ENCODE measurements around the gene SMARCA5.

SMARCA5 gene

DNA sequence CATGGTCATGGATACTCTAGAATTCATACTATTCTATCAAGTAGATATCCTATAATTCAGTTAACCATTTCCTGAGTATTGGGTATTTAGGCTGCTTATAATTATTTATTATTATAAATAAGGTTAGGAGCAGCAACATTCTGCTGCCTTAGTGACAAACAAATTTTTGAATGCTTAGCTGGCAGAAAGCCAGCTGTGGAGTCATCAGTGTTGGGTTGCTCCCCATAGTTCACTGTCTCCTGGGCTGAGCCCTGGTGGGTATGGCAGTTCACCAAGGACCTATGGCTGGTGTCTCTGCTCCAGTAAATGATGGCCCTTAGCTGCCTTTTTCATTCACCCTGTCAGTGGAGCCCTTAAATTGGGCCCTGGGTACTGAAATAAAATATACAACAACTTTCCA, 61.8 kb downstream of the SMARCA5 start:
- Histone ChIP-seq H3K4me3 (ENCODE audit: low read length) (no peak overlapping the region), H3F3A (ENCODE audit: insufficient read depth, low read length) (no peaks in the 10 kb centered on the region), H3K9me3 (replicated peaks; ENCODE audit: insufficient read depth, low read length) (no peaks in the 10 kb centered on the region), H3K4me1 (ENCODE audit: low read length) (no peaks in the 10 kb centered on the region), H3K4me2 (ENCODE audit: low read depth, low read length) (no peak overlapping the region), H3K36me3 (replicated peaks; ENCODE audit: insufficient read depth, low read length) (no peaks in the 10 kb centered on the region), H3K9ac (ENCODE audit: low read length) (no peak overlapping the region), H3K27me3 (replicated peaks; ENCODE audit: insufficient read depth, low read length) (no peaks in the 10 kb centered on the region), H3K9me2 (replicated peaks; ENCODE audit: insufficient read depth, low read length) (no peaks in the 10 kb centered on the region), H3K79me2 (ENCODE audit: low read length) (no peaks in the 10 kb centered on the region), H3K27ac (ENCODE audit: low read length) (no peak overlapping the region), H4K20me1 (ENCODE audit: insufficient read depth, low read length) (no peaks in the 10 kb centered on the region), H2AFZ (ENCODE audit: low read length) (no peak overlapping the region)
- no peak for DNase-seq
- TF ChIP-seq, protein P1, sequence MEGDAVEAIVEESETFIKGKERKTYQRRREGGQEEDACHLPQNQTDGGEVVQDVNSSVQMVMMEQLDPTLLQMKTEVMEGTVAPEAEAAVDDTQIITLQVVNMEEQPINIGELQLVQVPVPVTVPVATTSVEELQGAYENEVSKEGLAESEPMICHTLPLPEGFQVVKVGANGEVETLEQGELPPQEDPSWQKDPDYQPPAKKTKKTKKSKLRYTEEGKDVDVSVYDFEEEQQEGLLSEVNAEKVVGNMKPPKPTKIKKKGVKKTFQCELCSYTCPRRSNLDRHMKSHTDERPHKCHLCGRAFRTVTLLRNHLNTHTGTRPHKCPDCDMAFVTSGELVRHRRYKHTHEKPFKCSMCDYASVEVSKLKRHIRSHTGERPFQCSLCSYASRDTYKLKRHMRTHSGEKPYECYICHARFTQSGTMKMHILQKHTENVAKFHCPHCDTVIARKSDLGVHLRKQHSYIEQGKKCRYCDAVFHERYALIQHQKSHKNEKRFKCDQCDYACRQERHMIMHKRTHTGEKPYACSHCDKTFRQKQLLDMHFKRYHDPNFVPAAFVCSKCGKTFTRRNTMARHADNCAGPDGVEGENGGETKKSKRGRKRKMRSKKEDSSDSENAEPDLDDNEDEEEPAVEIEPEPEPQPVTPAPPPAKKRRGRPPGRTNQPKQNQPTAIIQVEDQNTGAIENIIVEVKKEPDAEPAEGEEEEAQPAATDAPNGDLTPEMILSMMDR (IDR thresholded peaks at IDR 0.05; ENCODE audit: low read length) = no peak
- TF ChIP-seq EZH2 (optimal IDR thresholded peaks at IDR 0.05; ENCODE audit: low read depth, low read length) = no peak
- no peak for TF ChIP-seq EZH2phosphoT487 (IDR thresholded peaks at IDR 0.05; ENCODE audit: low read length)

DNA sequence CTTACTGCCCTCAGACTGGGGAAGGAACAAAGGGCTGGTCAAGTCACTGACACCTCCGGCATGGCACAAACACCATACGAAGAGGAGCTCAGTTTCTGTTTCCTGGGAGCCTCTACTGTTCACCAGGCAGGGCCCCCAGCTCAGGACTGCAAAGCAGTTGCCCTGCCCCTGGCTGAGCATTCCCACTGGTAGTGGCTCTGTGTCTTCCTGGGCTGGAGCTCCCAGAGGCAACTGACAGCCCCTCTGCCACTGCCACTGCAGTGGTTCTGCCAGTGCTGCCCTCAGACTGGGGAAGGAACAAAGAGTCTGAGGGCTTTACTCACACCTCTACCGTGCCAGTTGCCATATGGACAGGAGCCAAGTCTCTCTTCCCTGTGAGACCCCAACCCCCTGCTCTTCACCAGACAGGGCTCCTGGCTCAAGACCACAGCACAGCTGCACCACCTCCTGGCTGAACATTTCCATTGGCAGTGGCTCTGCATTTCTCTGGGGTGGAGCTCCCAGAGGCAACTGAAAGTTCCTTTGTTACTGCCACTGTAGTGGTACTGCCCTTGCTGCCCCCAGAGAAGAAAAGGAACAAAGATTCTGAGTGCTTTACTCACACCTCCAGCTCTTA, 67.9 kb downstream of the SMARCA5 start:
- Histone ChIP-seq H3K27me3 (replicated peaks; ENCODE audit: insufficient read depth, low read length) (no peaks in the 10 kb centered on the region), H2AFZ (ENCODE audit: low read length) (no peak overlapping the region), H3K9ac (ENCODE audit: low read length) (no peak overlapping the region), H3K9me2 (replicated peaks; ENCODE audit: insufficient read depth, low read length) (no peaks in the 10 kb centered on the region), H3K36me3 (replicated peaks; ENCODE audit: insufficient read depth, low read length) (no peaks in the 10 kb centered on the region), H3K27ac (ENCODE audit: low read length) (no peak overlapping the region), H4K20me1 (ENCODE audit: insufficient read depth, low read length) (no peaks in the 10 kb centered on the region), H3K79me2 (ENCODE audit: low read length) (no peaks in the 10 kb centered on the region), H3K4me1 (ENCODE audit: low read length) (no peaks in the 10 kb centered on the region), H3K9me3 (replicated peaks; ENCODE audit: insufficient read depth, low read length) (no peaks in the 10 kb centered on the region), H3K4me3 (ENCODE audit: low read length) (no peak overlapping the region), H3K4me2 (ENCODE audit: low read depth, low read length) (no peak overlapping the region), H3F3A (ENCODE audit: insufficient read depth, low read length) (no peaks in the 10 kb centered on the region)
- TF ChIP-seq EZH2 (optimal IDR thresholded peaks at IDR 0.05; ENCODE audit: low read depth, low read length) = no peak
- TF ChIP-seq, protein P1 (IDR thresholded peaks at IDR 0.05; ENCODE audit: low read length) = no peak
- TF ChIP-seq EZH2phosphoT487 (IDR thresholded peaks at IDR 0.05; ENCODE audit: low read length) = no peak
- no peak for DNase-seq

DNA sequence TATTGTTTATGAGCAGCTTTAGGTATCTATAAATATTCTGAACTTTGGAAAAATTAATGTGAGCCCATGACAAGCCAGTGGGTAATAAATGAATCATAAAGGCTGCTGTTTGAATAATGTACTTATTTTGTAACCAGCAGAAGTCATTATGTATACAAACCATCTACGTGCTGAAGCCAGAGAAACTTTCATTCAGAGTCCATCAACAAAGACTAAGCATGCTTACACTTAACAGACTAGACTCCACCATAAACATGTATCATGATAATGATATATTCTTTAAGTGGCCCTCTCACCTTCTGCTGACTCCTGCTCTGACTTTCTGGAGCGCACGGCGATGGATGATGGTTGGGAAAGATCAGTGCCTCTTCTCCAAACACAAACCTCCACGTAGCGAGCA, 72.0 kb downstream of the SMARCA5 start:
- H4K20me1 ChIP-seq (ENCODE audit: insufficient read depth, low read length) = no peaks in the 10 kb centered on the region
- H3K4me2 ChIP-seq (ENCODE audit: low read depth, low read length) = no peak overlapping the region
- no peak overlapping the region for H3K4me3 ChIP-seq (ENCODE audit: low read length)
- no peaks in the 10 kb centered on the region for H3K79me2 ChIP-seq (ENCODE audit: low read length)
- H3K9me3 ChIP-seq (replicated peaks; ENCODE audit: insufficient read depth, low read length) = no peaks in the 10 kb centered on the region
- no peak overlapping the region for H2AFZ ChIP-seq (ENCODE audit: low read length)
- H3K36me3 ChIP-seq (replicated peaks; ENCODE audit: insufficient read depth, low read length) = no peaks in the 10 kb centered on the region
- no peak overlapping the region for H3K27ac ChIP-seq (ENCODE audit: low read length)
- no peaks in the 10 kb centered on the region for H3K9me2 ChIP-seq (replicated peaks; ENCODE audit: insufficient read depth, low read length)
- H3K4me1 ChIP-seq (ENCODE audit: low read length) = no peaks in the 10 kb centered on the region
- DNase-seq = no peak
- H3F3A ChIP-seq (ENCODE audit: insufficient read depth, low read length) = no peaks in the 10 kb centered on the region
- H3K27me3 ChIP-seq (replicated peaks; ENCODE audit: insufficient read depth, low read length) = no peaks in the 10 kb centered on the region
- no peak overlapping the region for H3K9ac ChIP-seq (ENCODE audit: low read length)
- TF ChIP-seq EZH2 (optimal IDR thresholded peaks at IDR 0.05; ENCODE audit: low read depth, low read length) (no peak), EZH2phosphoT487 (IDR thresholded peaks at IDR 0.05; ENCODE audit: low read length) (no peak)
- TF ChIP-seq, protein P1 (IDR thresholded peaks at IDR 0.05; ENCODE audit: low read length) = no peak

Data from MM.1S (cell line).